Omental fat pad (tissue), 4 donors: Measurements from ENCODE around the gene RNF214. TPM values are rescaled to one million over a fixed set of nuclear protein-coding genes. Genes with fewer than 3 reads are reported as not detected.

Source experiments
- ATAC-seq: fragments of 150-250 bp; one replicate; pipeline ENCODE4 v1.9.1; 2016; ENCODE audit warnings: mild to moderate bottlenecking, moderate library complexity; ENCODE audit not compliant: low FRiP score
- DNase-seq: peaks from one replicate; pipeline ENCODE4 v3.0.0-alpha.2; 2019; ENCODE audit warnings: low spot score
- CTCF ChIP-seq, 3 donors: fragments of 450-650 bp; IDR thresholded peaks; one replicate each; pipeline ENCODE4 v1.5.1; 2016 to 2017; ENCODE audit warnings: antibody characterized with exemption in 3 of 3, mild to moderate bottlenecking in 3 of 3, moderate library complexity in 2 of 3
- total RNA-seq, 4 donors: library from RNA; depleted of rRNA; stranded (reverse); fragments of >200 nt; gene quantifications; one replicate each; pipeline ENCODE4 v1.1.0, GENCODE V29; 2016

Gene RNF214
- total RNA-seq, 4 donors from 2014 or later = 7.7 to 12.1 (median 9.8) TPM

DNA sequence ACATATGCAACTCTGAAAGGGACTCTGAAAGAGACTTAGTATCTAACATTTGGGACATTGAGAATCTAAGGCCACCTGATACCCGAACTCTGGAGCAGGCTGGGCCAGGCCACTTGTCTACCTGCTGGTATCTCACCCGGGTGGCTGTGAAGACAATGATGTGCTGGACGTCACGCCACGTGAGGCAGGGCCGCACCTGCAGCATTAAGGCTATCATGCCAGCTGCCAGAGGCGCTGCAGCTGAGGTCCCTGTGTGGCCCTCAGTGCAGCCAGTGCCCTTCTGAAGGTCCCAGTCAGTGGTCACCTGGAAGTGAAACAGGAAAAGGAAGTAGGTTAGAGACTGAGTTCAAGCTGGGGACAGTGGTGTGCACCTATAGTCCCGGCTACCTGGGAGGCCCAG is 13.0 kb upstream of the RNF214 start:
- no peak for TF ChIP-seq CTCF (IDR thresholded peaks at IDR 0.05)
- DNase-seq (peak; percentile 21), ATAC-seq (no peak)

GRCh38 chr11:117219995-117220394 is 12.5 kb upstream of the RNF214 start:
- no peak for TF ChIP-seq CTCF (IDR thresholded peaks at IDR 0.05)
- DNase-seq = peak; percentile 5
- no peak for ATAC-seq

DNA sequence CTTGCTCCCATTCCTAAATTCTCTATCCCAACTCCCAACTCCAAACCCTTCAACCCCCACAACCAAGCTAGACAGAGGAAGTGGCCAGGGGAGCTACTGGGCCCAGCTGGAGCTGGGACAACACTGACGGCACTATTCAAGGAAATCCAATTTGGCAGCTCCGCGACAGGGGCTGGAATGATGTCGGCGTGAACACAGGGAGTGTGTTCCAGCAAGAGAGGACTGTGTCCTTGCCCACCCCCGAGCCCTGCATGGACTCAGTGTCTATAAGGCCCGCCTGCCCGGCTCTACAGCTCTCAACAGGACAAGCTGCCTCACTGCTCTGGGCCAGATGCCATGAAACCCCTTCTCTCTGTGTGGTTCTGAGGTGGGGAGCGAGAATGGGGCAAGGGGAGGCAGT is 11.9 kb upstream of the RNF214 start:
- TF ChIP-seq CTCF (IDR thresholded peaks at IDR 0.05) = no peak
- peak; percentile 2 for ATAC-seq
- peak; percentile 23 for DNase-seq

DNA sequence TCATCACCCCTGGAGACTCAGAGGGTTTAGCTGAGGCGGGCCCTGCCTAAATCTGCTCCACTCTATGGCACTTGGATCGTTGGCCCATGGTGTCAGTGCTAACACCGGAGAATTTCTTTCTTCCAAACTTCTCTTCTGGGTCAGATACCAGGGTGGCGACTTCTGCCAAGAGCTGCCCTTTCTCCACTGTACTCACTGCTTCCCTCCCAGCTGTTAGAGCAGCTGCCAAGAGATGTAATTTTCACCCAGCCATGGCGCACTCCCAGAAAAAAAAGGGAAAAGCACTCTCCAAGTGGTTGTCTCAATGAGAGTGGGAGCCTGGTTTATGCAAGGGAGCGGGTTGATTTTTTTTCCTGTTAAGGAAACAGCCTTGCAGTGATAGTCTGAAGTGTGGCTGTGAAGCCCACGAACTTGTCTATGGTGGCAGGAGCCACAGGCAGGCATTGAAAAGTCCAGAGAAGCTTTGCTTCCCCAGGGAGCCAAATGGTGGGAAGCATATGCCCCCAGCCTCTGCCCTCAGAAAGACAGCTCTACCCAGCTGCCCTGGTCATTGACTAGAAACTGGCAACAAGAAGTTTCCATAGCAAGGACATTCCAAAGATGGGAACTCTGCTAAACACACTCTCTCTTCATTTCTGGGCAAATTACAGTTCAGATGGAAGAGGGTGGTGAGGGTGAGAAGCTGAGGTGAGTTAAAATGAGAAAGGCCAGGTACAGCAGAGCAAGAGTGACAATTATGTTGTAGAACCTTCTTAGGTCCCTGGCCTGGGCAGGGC is 11.3 kb upstream of the RNF214 start:
- ATAC-seq (peak; percentile 39), DNase-seq (no peak)
- no peak for TF ChIP-seq CTCF (IDR thresholded peaks at IDR 0.05)

DNA sequence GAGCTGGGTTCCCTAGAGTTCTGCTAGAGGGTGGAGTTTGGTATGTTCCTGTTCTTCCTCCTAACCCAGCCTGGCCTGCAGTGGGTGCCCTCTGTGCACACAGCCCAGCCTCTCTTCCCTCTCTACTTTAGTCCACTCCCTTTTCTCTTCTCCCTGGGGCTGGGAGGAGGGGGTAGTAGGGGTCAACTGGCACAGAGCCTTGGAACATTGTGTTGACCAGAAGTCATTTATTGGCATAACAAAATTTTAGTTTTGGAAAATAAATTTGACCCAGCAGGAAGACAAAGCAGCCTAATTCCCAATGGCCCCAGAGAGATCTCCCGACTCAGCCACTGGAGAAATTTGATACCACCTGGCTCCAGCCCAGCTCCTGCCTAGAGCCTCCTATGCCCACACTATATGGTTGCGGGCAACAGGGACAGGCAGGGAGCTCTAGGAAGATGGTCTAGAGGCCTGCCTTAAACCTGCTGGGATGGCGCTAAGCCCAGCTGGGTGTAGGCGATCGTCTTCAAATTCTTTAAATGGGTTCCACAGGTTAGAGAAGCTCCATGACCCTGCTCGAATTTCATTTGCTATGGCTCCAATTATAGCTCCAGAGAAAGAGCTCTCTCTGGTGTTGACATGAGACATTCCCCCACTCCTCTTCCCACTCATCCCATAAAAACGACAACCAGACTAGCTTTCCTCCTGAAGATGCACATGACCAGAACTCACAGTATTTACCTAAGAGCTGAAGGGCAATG is 10.5 kb upstream of the RNF214 start:
- ATAC-seq (peak; percentile 19), DNase-seq (peak; percentile 25)
- no peak for TF ChIP-seq CTCF (IDR thresholded peaks at IDR 0.05)

GRCh38 chr11:117222991-117223740 is 9.3 kb upstream of the RNF214 start:
- no peak for ATAC-seq

More at GRCh38 chr11:117222991-117223740, 9.3 kb upstream of the RNF214 start:
- no peak for TF ChIP-seq CTCF (IDR thresholded peaks at IDR 0.05)
- DNase-seq = peak; percentile 13
